ENCODE measurements around the gene TAF3.

- no peak for TF ChIP-seq EP300 (IDR thresholded peaks at IDR 0.05)
- TF ChIP-seq POLR2A (IDR thresholded peaks at IDR 0.05): no peak
Observed at GRCh38 chr10:7982727-7983126, 164.4 kb downstream of the TAF3 start.
